HG02763 (cell line): ENCODE data around the gene NDE1.
"Not testable (repeated sequence)": the region's sequence is repeated elsewhere in the genome, so short reads cannot be mapped to it uniquely, and the experiment has no call there.

Source experiments
- ATAC-seq: cut with Tn5 transposase; IDR thresholded peaks from one replicate; pipeline ENCODE4 v1.9.1; 2021; ENCODE audit warnings: mild to moderate bottlenecking, moderate library complexity; ENCODE audit not compliant: unreplicated experiment

Gene NDE1

DNA sequence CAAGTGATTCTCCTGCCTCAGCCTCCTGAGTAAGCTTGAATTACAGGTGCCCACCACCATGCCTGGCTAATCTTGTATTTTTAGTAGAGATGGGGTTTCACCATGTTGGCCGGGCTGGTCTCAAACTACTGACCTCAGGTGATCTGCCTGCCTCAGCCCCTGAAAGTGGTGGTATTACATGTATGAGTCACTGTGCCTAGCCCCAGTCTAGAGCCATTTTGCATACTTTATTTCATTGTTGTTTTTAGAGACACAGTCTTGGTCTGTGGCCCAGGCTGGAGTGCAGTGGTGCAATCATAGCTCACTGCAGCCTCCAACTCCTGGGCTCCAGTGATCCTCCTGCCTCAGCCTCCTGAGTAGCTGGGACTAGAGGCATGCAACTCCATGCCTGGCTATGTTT, 42.5 kb downstream of the NDE1 start:
- not testable (repeated sequence) for ATAC-seq

GRCh38 chr16:15694499-15694898, 44.5 kb downstream of the NDE1 start:
- ATAC-seq = no peak

- ATAC-seq = no peak
These were observed 49.8 kb downstream of the NDE1 start for GRCh38 chr16:15699819-15700218.

DNA sequence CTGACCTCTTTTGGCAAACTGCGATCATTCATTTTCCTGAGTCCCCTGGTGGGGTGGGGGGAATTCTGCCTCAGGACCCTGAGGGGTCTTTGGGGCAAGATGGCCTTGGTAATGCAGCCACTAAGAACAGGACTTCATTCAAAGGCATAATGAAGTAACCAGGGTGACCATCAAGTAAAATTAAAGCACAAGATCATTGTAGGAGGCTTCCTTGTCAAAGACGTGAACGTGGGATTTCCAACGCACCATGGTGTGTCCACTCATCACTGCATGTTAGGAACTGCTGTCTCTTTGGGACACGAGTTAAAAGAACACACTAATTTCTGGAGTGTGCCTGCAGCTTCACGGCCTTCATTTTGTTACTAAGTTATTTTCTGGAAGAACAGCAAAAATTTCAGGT, 51.3 kb downstream of the NDE1 start:
- no peak for ATAC-seq

GRCh38 chr16:15701975-15702970, 52.2 kb downstream of the NDE1 start:
- ATAC-seq = no peak

DNA sequence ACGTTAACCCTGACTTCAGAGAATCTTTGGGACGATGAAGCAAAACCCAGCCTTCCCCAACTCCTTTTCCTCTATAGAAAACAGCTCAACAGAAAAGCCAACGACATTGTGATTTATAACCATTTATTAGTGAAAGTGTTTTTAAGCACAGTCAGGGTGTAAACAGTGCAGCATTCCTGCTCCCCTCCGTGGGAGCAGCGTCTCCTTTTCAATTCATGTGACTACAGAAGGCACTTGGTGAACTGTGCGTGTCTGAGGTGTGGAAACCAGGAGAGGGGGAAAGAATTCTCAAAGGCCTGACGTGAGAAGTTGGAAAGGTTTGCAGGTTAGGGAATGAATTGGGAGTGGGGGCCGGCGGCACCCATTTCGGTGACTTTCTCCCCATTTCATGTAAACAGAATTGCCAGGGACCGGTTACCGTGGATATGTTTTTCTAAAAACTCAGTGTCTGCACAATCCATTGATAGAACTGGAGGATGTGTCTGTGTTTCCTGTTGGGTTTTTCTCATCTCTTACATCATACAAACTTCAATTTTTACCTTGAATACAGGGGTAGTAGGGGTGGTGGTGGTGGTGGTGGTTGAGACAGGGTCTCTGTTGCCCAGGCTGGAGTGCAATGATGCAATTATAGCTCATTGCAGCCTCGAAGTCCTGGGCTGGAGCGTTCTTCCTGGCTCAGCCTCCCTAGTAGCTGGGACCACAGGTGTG, 53.1 kb downstream of the NDE1 start:
- no peak for ATAC-seq

DNA sequence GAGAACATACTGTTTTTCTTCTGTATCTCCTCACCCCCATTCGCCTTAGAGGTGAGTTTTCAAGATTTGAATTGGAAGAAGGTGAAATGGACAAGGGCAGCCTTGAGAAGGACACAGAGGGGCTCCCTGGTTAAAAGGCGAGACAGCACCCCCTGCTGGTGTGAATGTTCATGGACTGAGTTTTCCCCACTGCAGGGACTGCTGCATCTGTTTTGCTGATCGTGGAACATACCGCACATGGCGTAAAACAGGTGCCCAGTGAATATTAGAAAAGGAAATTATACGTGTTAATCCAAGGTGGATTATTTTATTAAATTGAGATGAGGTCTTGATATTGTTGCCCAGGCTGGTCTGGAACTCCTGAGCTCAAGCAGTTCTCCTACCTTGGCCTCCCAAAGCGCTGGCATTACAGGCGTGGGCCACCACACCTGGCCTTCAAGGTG, 54.5 kb downstream of the NDE1 start:
- no peak for ATAC-seq

DNA sequence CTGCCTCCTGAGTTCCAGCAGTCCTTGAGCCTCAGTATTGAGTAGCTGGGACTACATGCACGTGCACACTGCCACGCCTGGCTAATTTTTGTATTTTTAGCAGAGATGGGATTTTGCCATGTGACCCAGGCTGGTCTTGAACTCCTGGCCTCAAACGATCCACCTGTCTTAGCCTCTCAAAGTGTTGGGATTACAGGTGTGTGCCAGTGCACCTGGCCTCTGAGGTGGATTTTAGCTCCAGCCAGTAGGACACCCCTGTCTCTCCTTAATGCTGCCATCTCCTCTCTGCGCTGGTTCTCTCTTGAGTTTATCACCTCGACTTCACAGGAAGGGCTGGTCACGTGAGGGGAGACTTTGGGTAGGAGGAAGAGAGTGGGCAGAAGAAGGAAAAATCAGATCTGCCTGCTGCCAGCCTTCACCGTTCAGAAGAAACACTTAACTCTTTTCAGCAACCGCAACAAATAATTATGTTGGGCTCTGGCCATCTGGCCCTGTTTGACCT, 55.1 kb downstream of the NDE1 start:
- no peak for ATAC-seq

DNA sequence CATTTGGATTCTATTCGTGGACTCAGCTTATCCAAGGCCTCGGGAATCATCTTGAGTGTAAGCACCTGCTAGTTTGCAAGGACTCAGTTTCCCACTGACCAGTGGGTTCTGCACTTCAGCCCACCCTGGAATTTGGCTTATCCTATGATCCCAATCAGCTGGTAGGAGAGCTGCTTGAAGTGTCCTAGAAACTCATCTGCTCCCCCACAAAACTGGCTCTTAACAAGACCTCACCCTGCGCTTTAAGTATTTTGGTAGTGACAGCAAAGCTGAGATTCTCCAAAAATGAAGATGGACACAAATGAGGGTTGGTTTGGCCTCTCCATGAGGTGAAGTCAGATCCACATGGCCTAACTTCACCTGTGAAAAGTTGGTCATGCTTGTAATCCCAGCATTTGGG, 57.3 kb downstream of the NDE1 start:
- no peak for ATAC-seq

GRCh38 chr16:15708096-15708495, 58.1 kb downstream of the NDE1 start:
- no peak for ATAC-seq

GRCh38 chr16:15708997-15709396, 59.0 kb downstream of the NDE1 start:
- no peak for ATAC-seq

- no peak for ATAC-seq
These were observed 64.5 kb downstream of the NDE1 start for GRCh38 chr16:15714393-15715172.

DNA sequence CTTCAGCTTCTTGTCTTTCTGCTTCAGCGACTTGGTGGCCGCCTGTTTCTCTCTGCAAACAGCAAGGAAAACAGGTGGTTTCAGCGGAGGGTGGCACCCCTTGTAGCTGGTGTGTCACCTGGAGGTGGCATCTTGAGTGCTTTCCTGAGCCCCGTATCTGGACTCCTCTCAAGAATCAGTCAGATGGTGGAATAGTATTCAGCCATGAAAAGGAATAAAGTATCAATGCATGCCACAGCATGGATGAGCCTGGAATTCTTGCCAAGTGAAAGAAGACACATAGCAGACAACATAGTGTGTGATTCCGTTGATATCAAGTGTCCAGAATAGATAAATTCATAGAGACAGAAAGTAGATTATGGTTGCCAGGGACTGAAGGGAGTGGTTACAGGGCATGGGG, 65.2 kb downstream of the NDE1 start:
- ATAC-seq = no peak

- ATAC-seq = no peak
These were observed 66.8 kb downstream of the NDE1 start for GRCh38 chr16:15716694-15717447.

- ATAC-seq = no peak
These were observed 71.0 kb downstream of the NDE1 start for GRCh38 chr16:15721018-15721417.

- no peak for ATAC-seq
These were observed 73.8 kb downstream of the NDE1 start for GRCh38 chr16:15723808-15724207.

DNA sequence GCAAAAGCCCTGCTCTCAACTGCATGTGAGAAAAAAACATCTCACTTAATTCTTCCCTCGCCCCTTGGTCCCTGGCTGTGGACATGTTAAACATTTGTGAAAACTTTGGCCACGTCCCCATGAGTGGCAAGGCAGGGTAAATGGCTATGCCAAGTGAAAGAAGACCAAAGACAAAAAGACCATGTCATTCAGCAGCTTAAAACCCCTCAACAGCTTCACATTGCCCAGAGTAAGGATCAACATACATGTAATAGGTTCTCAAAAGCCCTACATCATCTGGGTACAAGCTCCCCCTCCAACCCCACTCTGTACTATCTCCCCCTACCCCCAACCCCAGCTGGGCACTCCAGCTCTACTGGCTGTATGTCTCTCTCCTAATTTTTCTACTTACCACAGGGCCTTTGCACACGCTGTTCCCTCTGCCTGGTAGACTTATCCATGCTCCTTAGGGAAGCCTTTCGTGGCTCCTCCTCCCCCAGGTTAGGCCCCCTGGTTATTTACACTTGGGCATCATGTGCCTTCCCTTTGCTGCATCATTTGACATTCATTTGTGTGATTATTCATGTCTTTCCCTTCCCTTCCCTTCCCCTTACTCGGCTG, 75.7 kb downstream of the NDE1 start:
- no peak for ATAC-seq

DNA sequence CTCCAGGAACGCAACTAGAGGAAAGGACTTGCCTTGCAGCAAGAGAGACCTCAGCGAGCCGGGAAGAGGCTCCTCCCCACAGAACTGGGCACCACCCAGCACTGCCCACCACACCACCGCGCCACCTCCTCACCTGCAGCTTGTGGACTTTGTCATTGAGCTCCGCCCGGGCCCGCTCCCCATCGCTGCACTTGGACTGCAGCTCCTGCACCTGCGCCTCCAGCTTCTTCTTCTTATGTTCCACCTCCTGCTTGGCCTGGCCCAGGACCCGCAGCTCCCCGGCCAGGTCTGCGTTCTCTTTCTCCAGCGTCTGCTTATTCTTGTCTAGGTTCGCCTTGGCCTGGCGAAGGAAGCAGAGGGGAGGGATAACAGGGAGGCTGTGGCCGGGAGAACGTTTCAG, 76.7 kb downstream of the NDE1 start:
- no peak for ATAC-seq

DNA sequence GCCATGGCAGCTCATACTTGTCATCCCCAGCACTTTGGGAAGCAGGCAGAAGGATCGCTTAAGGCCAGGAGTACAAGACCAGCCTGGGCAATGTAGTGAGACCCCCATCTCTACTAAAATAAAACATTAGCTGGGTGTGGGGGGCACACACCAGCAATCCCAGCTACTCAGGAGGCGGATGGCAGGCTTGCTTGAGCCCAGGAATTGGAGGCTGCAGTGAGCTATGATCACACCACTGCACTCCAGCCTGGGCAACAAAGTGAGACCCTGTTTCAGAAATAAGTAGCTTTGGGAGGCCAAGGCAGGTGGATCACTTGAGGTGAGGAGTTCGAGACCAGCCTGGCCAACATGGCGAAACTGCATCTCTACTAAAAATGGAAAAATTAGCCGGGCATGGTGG, 77.7 kb downstream of the NDE1 start:
- ATAC-seq = not testable (repeated sequence)

- no peak for ATAC-seq
These were observed 79.1 kb downstream of the NDE1 start for GRCh38 chr16:15729152-15729551.
